ENCODE results near the gene PCIF1.

Gene PCIF1

GRCh38 chr20:45933266-45934045, 1.0 kb upstream of the PCIF1 start:
- TF ChIP-seq POLR2A (IDR thresholded peaks at IDR 0.05; ENCODE audit: extremely low read depth, insufficient read length), result no peak
- peak; percentile 38 for TF ChIP-seq CTCF (IDR thresholded peaks at IDR 0.05; ENCODE audit: low read depth, low read length)
- DNase-seq (ENCODE audit: low read depth), result peak; percentile 91
- H3K4me3 ChIP-seq (ENCODE audit: low read depth, low read length), result peak overlapping the region; percentile 75

- no peak for TF ChIP-seq CTCF (IDR thresholded peaks at IDR 0.05; ENCODE audit: low read depth, low read length)
- H3K4me3 ChIP-seq (ENCODE audit: low read depth, low read length), result peak overlapping the region; percentile 75
- DNase-seq (ENCODE audit: low read depth), result peak; percentile 79
These were observed 367 bp upstream of the PCIF1 start for GRCh38 chr20:45934046-45934585.

- TF ChIP-seq MAX (IDR thresholded peaks at IDR 0.05; ENCODE audit: low read depth, low read length) (no peak), MYC (IDR thresholded peaks at IDR 0.05; ENCODE audit: low read depth, low read length) (no peak; the same call in 1 of the 2 replicates), CTCF (IDR thresholded peaks at IDR 0.05; ENCODE audit: low read depth, low read length) (no peak), POLR2A (IDR thresholded peaks at IDR 0.05; ENCODE audit: extremely low read depth, insufficient read length) (no peak)
- no peak for DNase-seq (ENCODE audit: low read depth)
- H3K4me3 ChIP-seq (ENCODE audit: low read depth, low read length), result peak overlapping the region; percentile 88
These were observed 1.0 kb downstream of the PCIF1 start for GRCh38 chr20:45935416-45936046.

GRCh38 chr20:45937765-45938164, 3.3 kb downstream of the PCIF1 start:
- no peak overlapping the region for H3K4me3 ChIP-seq (ENCODE audit: low read depth, low read length)
- TF ChIP-seq CTCF (IDR thresholded peaks at IDR 0.05; ENCODE audit: low read depth, low read length) (no peak), POLR2A (IDR thresholded peaks at IDR 0.05; ENCODE audit: extremely low read depth, insufficient read length) (no peak), MAX (IDR thresholded peaks at IDR 0.05; ENCODE audit: low read depth, low read length) (no peak), MYC (IDR thresholded peaks at IDR 0.05; ENCODE audit: low read depth, low read length) (no peak)
- no peak for DNase-seq (ENCODE audit: low read depth)

- TF ChIP-seq MAX (IDR thresholded peaks at IDR 0.05; ENCODE audit: low read depth, low read length), result no peak
- TF ChIP-seq CTCF (IDR thresholded peaks at IDR 0.05; ENCODE audit: low read depth, low read length), result no peak
- no peak for TF ChIP-seq MYC (IDR thresholded peaks at IDR 0.05; ENCODE audit: low read depth, low read length)
- TF ChIP-seq POLR2A (IDR thresholded peaks at IDR 0.05; ENCODE audit: extremely low read depth, insufficient read length), result no peak
- H3K4me3 ChIP-seq (ENCODE audit: low read depth, low read length), result no peak overlapping the region
- DNase-seq (ENCODE audit: low read depth), result no peak
These were observed 4.4 kb downstream of the PCIF1 start for GRCh38 chr20:45938727-45939438.

Data from NB4 (cell line).